Tibial nerve (tissue), 4 donors: ENCODE data around the gene OTX1.

Experiments
- EP300 ChIP-seq, 2 donors: sonication (generic); formaldehyde crosslinking; IDR thresholded peaks; one replicate each; pipeline ENCODE4 v1.6.1; 2017; ENCODE audit warnings: antibody characterized with exemption in 2 of 2, mild to moderate bottlenecking in 1 of 2
- TF ChIP-seq, protein P1 (sequence below), 5 experiments: fragments of 200-600 bp in 3 of 5; fragments of 450-650 bp in 2 of 5; sonication (generic) in 3 of 5; IDR thresholded peaks; one replicate each; pipeline ENCODE4 v1.5.1; 2016 to 2019; ENCODE audit warnings: antibody characterized with exemption in 5 of 5, mild to moderate bottlenecking in 3 of 5, moderate library complexity in 2 of 5

DNA sequence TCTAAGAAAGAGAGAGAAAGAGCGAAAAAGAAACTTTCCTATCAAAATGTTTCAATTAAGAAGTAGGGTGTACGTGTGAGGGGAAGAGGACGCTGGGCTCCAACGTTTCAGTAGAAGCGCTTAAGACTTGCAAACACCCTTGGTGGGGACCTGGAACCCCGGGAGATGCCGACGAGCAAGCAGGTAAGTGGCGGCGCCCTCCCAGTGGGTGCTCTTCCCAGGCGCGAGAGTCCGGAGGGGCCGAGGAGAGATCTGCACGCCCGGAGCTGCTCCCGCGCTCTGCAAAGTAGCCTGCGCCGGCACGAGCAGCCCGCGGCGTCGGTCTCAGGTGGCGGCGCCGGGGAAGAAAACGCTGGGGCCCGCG is 678 bp upstream of the OTX1 start:
- TF ChIP-seq, protein P1, sequence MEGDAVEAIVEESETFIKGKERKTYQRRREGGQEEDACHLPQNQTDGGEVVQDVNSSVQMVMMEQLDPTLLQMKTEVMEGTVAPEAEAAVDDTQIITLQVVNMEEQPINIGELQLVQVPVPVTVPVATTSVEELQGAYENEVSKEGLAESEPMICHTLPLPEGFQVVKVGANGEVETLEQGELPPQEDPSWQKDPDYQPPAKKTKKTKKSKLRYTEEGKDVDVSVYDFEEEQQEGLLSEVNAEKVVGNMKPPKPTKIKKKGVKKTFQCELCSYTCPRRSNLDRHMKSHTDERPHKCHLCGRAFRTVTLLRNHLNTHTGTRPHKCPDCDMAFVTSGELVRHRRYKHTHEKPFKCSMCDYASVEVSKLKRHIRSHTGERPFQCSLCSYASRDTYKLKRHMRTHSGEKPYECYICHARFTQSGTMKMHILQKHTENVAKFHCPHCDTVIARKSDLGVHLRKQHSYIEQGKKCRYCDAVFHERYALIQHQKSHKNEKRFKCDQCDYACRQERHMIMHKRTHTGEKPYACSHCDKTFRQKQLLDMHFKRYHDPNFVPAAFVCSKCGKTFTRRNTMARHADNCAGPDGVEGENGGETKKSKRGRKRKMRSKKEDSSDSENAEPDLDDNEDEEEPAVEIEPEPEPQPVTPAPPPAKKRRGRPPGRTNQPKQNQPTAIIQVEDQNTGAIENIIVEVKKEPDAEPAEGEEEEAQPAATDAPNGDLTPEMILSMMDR (IDR thresholded peaks at IDR 0.05): no peak
- no peak for TF ChIP-seq EP300 (IDR thresholded peaks at IDR 0.05)
